ENCODE data around the gene IQCC.
A peak's percentile ranks its signal among the peaks of the same experiment; 100 is the strongest.

- TF ChIP-seq CTCF (IDR thresholded peaks at IDR 0.05): no peak; the same call in 1 of the 2 replicates
- 0 out of 2 replicates have a peak, but pooled peaks have one; percentile 42 for TF ChIP-seq SIN3A (IDR thresholded peaks at IDR 0.05; ENCODE audit: borderline replicate concordance, low read depth, low read length)
Measured at GRCh38 chr1:32179443-32180185, 25.9 kb upstream of the IQCC start, which contains the start of gene TXLNA.
